Measurements from ENCODE around the gene SNCAIP. TPM values are rescaled to one million over a fixed set of nuclear protein-coding genes. Genes with fewer than 3 reads are reported as not detected.

Gene SNCAIP
- total RNA-seq, 1 experiment from 2014 or later: 3.0 TPM

- no peak for TF ChIP-seq CTCF (conservative IDR thresholded peaks at IDR 0.05)
- Histone ChIP-seq H3K4me1 (ENCODE audit: insufficient read depth, low read length) (0 out of 2 replicates have a peak, but pooled peaks cover 3% of the 10 kb centered on the region), H3K27ac (ENCODE audit: insufficient read length, low read depth, low read length) (no peak overlapping the region), H4K20me1 (ENCODE audit: control insufficient read depth, insufficient read depth, insufficient read length) (no peaks in the 10 kb centered on the region), H3K23ac (ENCODE audit: insufficient read length, low read depth, low read length) (no peak overlapping the region), H2BK15ac (ENCODE audit: low read depth, low read length) (no peak overlapping the region), H3K4ac (ENCODE audit: low read depth, low read length) (no peak overlapping the region), H3K27me3 (ENCODE audit: insufficient read depth, low read length) (no peaks in the 10 kb centered on the region), H2AFZ (ENCODE audit: low read length) (no peak overlapping the region), H4K5ac (ENCODE audit: insufficient read length, low read depth, low read length) (no peak overlapping the region), H3K4me2 (ENCODE audit: insufficient read depth, insufficient read length, low read length) (no peak overlapping the region), H3T11ph (ENCODE audit: low read length) (no peak overlapping the region), H2BK120ac (ENCODE audit: low read depth, low read length, poor library complexity, severe bottlenecking) (no peak overlapping the region), H2BK20ac (ENCODE audit: low read depth, low read length, poor library complexity, severe bottlenecking) (no peak overlapping the region), H3K56ac (ENCODE audit: insufficient read length, low read depth, low read length) (no peak overlapping the region), H3K9me3 (ENCODE audit: control insufficient read depth, low read depth, low read length) (no peaks in the 10 kb centered on the region), H3K79me2 (ENCODE audit: insufficient read depth, low read length) (no peaks in the 10 kb centered on the region), H4K91ac (ENCODE audit: insufficient read length, low read depth, low read length) (no peak overlapping the region), H2BK5ac (ENCODE audit: insufficient read length, low read length) (no peak overlapping the region), H3K23me2 (ENCODE audit: insufficient read length, low read depth, low read length, poor library complexity, severe bottlenecking) (no peaks in the 10 kb centered on the region), H2AK5ac (ENCODE audit: insufficient read length, low read length) (no peak overlapping the region), H3K18ac (ENCODE audit: insufficient read length, low read depth, low read length) (no peak overlapping the region), H4K8ac (replicated peaks; ENCODE audit: insufficient read length, low read depth, low read length) (no peak overlapping the region), H3K9ac (ENCODE audit: extremely low read depth, insufficient read length, low read length) (no peak overlapping the region), H2BK12ac (ENCODE audit: insufficient read length, low read depth, low read length) (no peak overlapping the region), H3K79me1 (ENCODE audit: insufficient read depth, low read depth, low read length, poor library complexity, severe bottlenecking) (no peaks in the 10 kb centered on the region), H3K14ac (ENCODE audit: insufficient read depth, low read length) (no peak overlapping the region)
- no peaks in the 10 kb centered on the region for H3K27me3 Mint-ChIP-seq (ENCODE audit: low read depth)
- peaks cover 9 to 11% of the 10 kb centered on the region in 2 experiments for H3K4me1 Mint-ChIP-seq
- H3K27ac Mint-ChIP-seq: no peak overlapping the region; a peak in 1 of 7 replicates
- no peak overlapping the region for H3K4me3 Mint-ChIP-seq
- H3K9me3 Mint-ChIP-seq: no peaks in the 10 kb centered on the region
- WGBS (ENCODE audit: extremely low coverage, insufficient read length, low lambda C conversion rate): no CpG with 5 or more reads among the region's 1 CpG
- H3K36me3 Mint-ChIP-seq (ENCODE audit: insufficient read depth in 1 of 3, low read depth in 3 of 3): no peaks in the 10 kb centered on the region; a peak in 1 of 7 replicates
- no peak for DNase-seq
Measured at GRCh38 chr5:122400341-122400740, 88.3 kb downstream of the SNCAIP start.
